ENCODE measurements around the gene ANKRD55.

- TF ChIP-seq CTCF (IDR thresholded peaks at IDR 0.05) (no peak), POLR2A (IDR thresholded peaks at IDR 0.05) (no peak)
These were observed 131.9 kb downstream of the ANKRD55 start for GRCh38 chr5:56101180-56101579.
